ENCODE data around the gene SPAAR. TPM values are rescaled to one million over a fixed set of nuclear protein-coding genes. Genes with fewer than 3 reads are reported as not detected.

The SPAAR gene
- total and polyA plus RNA-seq, 9 of the 15 experiments (the other 6 are each of a cell fraction or from before 2014, with no cell fraction given): not detected

DNA sequence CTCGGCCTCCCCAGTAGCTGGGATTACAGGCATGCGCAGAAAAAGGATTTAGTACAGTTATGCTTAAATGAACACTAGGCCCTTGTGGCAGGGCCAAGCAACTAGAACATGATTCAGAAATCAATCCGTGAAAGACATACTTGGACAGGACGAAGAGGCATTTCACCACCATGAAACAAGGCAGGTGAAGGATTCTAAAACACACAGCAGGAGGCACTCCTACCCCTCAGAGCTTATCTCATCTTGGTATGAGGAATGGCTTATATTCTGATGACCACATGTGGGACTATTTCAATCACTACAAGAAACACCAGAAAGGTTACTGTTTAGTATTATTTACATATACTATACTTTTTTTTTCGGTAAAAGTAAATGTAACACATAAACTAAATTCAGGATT is 33.0 kb downstream of the SPAAR start:
- DNase-seq (ENCODE audit: extremely low read depth in 1 of 4, low spot score in 3 of 4) (no peak), ATAC-seq (no peak), FAIRE-seq (no peak)
- H3K27ac ChIP-seq (ENCODE audit: extremely low read depth, low read depth, low read length): no peak overlapping the region
- CTCF ChIA-PET (ENCODE audit: low intra/inter-chr PET ratio): no interaction called here
- POLR2A ChIA-PET: no interaction called here
- TF ChIP-seq, protein P1, sequence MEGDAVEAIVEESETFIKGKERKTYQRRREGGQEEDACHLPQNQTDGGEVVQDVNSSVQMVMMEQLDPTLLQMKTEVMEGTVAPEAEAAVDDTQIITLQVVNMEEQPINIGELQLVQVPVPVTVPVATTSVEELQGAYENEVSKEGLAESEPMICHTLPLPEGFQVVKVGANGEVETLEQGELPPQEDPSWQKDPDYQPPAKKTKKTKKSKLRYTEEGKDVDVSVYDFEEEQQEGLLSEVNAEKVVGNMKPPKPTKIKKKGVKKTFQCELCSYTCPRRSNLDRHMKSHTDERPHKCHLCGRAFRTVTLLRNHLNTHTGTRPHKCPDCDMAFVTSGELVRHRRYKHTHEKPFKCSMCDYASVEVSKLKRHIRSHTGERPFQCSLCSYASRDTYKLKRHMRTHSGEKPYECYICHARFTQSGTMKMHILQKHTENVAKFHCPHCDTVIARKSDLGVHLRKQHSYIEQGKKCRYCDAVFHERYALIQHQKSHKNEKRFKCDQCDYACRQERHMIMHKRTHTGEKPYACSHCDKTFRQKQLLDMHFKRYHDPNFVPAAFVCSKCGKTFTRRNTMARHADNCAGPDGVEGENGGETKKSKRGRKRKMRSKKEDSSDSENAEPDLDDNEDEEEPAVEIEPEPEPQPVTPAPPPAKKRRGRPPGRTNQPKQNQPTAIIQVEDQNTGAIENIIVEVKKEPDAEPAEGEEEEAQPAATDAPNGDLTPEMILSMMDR (IDR thresholded peaks at IDR 0.05 in 2 of 3, conservative IDR thresholded peaks at IDR 0.05 in 1 of 3; ENCODE audit: insufficient read depth in 2 of 3, low read depth in 1 of 3, low read length in 3 of 3): 0 out of 6 replicates have a peak, but pooled peaks of 1 of the 3 experiments have one; percentile 10
- TF ChIP-seq, protein P2, sequence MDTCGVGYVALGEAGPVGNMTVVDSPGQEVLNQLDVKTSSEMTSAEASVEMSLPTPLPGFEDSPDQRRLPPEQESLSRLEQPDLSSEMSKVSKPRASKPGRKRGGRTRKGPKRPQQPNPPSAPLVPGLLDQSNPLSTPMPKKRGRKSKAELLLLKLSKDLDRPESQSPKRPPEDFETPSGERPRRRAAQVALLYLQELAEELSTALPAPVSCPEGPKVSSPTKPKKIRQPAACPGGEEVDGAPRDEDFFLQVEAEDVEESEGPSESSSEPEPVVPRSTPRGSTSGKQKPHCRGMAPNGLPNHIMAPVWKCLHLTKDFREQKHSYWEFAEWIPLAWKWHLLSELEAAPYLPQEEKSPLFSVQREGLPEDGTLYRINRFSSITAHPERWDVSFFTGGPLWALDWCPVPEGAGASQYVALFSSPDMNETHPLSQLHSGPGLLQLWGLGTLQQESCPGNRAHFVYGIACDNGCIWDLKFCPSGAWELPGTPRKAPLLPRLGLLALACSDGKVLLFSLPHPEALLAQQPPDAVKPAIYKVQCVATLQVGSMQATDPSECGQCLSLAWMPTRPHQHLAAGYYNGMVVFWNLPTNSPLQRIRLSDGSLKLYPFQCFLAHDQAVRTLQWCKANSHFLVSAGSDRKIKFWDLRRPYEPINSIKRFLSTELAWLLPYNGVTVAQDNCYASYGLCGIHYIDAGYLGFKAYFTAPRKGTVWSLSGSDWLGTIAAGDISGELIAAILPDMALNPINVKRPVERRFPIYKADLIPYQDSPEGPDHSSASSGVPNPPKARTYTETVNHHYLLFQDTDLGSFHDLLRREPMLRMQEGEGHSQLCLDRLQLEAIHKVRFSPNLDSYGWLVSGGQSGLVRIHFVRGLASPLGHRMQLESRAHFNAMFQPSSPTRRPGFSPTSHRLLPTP (IDR thresholded peaks at IDR 0.05; ENCODE audit: borderline replicate concordance, extremely low read depth, insufficient read length): no peak
- TF ChIP-seq ARNT (IDR thresholded peaks at IDR 0.05) (no peak), RBM22 (IDR thresholded peaks at IDR 0.05; ENCODE audit: low read depth, low read length, poor library complexity, severe bottlenecking) (no peak)
- 65% methylated on average over 5 of the region's 5 CpGs for WGBS (ENCODE audit: insufficient coverage, low coverage, missing lambda C conversion rate)
- no peak overlapping the region for H2AFZ ChIP-seq (ENCODE audit: low read depth, low read length)
- no peak overlapping the region for H3K4me3 ChIP-seq
- no peaks in the 10 kb centered on the region for H4K20me1 ChIP-seq (replicated peaks; ENCODE audit: control insufficient read depth, insufficient read depth, low read length)
- no peak overlapping the region for H3K9ac ChIP-seq (ENCODE audit: insufficient read depth in 1 of 2, low read depth in 2 of 2, low read length in 2 of 2)
- BruUV-seq (replicated peaks): no TSS peak
- H3K79me2 ChIP-seq (ENCODE audit: control insufficient read depth, insufficient read depth, low read length): no peaks in the 10 kb centered on the region
- in situ Hi-C loops (cut with MboI): no loop called here
- H3K4me2 ChIP-seq (ENCODE audit: insufficient read depth, low read length): no peak overlapping the region
- H3K9me3 ChIP-seq (replicated peaks; ENCODE audit: control insufficient read depth, insufficient read depth, low read depth, low read length): no peaks in the 10 kb centered on the region
- intact Hi-C loops (cut with micrococcal nuclease): no loop called here
- H3K4me1 ChIP-seq (replicated peaks in 1 of 2; ENCODE audit: control insufficient read depth in 2 of 2, insufficient read depth in 2 of 2, low read length in 2 of 2): peaks cover 2 to 3% of the 10 kb centered on the region in 2 experiments; a peak in 3 of 5 replicates
- H3K9me1 ChIP-seq (ENCODE audit: control insufficient read depth, insufficient read depth, low read length): no peaks in the 10 kb centered on the region
- H3K36me3 ChIP-seq (ENCODE audit: control insufficient read depth, insufficient read depth, low read length): no peaks in the 10 kb centered on the region; the same call in 2 of the 3 replicates
- no peaks in the 10 kb centered on the region for H3K27me3 ChIP-seq (ENCODE audit: control insufficient read depth in 2 of 2, insufficient read depth in 2 of 2, low read length in 2 of 2)

All from K562 (cell line).